ENCODE results near the gene ITPR2. TPM values are rescaled to one million over a fixed set of nuclear protein-coding genes. Genes with fewer than 3 reads are reported as not detected.
A peak's percentile ranks its signal among the peaks of the same experiment; 100 is the strongest.

Gene ITPR2
- polyA plus RNA-seq, 2 of the 4 experiments (the other 2 are of a cell fraction) = 3.1 to 8.1 TPM

DNA sequence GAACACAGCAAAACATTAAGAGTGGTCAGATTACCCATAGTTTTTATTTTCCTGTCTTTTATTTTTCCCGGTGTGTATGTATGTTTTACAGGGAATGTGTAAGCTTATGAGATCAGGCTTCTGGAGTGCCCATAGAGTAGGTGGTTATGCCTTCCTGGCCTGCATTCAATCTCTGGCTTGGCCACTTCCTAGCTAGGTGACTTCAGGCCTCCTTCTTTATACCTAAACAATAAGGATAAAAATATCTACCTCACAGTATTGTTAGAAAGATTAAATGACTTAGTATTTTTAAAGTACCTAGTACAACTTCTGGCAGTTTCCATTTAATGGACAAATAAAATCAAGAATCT, 42.4 kb downstream of the ITPR2 start:
- H3K27ac ChIP-seq = no peak overlapping the region
- FAIRE-seq (no peak), DNase-seq (ENCODE audit: low read depth in 1 of 2, low spot score in 1 of 2) (no peak), ATAC-seq (no peak)
- ChIA-PET POLR2A (no interaction called here), CTCF (interaction anchor here (1.3 kb wide), 1 partner anchor 9 kb away, joined by 4 read pairs; no protein-coding TSS in a partner anchor)
- peaks cover 46% of the 10 kb centered on the region for H3K4me1 ChIP-seq
- TF ChIP-seq RFX5 (IDR thresholded peaks at IDR 0.05) = no peak
- TF ChIP-seq ZNF302 (CRISPR knock-in tag; IDR thresholded peaks at IDR 0.05) = no peak
- TF ChIP-seq, protein P1, sequence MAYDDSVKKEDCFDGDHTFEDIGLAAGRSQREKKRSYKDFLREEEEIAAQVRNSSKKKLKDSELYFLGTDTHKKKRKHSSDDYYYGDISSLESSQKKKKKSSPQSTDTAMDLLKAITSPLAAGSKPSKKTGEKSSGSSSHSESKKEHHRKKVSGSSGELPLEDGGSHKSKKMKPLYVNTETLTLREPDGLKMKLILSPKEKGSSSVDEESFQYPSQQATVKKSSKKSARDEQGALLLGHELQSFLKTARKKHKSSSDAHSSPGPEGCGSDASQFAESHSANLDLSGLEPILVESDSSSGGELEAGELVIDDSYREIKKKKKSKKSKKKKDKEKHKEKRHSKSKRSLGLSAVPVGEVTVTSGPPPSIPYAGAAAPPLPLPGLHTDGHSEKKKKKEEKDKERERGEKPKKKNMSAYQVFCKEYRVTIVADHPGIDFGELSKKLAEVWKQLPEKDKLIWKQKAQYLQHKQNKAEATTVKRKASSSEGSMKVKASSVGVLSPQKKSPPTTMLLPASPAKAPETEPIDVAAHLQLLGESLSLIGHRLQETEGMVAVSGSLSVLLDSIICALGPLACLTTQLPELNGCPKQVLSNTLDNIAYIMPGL (CRISPR knock-in tag; IDR thresholded peaks at IDR 0.05; ENCODE audit: borderline replicate concordance) = no peak
- TF ChIP-seq CBX2 (IDR thresholded peaks at IDR 0.05; ENCODE audit: borderline replicate concordance, low read depth) = no peak
- H3K4me3 ChIP-seq = no peak overlapping the region
- H3K9me3 ChIP-seq = no peaks in the 10 kb centered on the region
- WGBS (ENCODE audit: missing lambda C conversion rate) = 97% methylated on average over 1 of the region's 1 CpG
- peak overlapping the region; percentile 58 for H3K4me2 ChIP-seq

DNA sequence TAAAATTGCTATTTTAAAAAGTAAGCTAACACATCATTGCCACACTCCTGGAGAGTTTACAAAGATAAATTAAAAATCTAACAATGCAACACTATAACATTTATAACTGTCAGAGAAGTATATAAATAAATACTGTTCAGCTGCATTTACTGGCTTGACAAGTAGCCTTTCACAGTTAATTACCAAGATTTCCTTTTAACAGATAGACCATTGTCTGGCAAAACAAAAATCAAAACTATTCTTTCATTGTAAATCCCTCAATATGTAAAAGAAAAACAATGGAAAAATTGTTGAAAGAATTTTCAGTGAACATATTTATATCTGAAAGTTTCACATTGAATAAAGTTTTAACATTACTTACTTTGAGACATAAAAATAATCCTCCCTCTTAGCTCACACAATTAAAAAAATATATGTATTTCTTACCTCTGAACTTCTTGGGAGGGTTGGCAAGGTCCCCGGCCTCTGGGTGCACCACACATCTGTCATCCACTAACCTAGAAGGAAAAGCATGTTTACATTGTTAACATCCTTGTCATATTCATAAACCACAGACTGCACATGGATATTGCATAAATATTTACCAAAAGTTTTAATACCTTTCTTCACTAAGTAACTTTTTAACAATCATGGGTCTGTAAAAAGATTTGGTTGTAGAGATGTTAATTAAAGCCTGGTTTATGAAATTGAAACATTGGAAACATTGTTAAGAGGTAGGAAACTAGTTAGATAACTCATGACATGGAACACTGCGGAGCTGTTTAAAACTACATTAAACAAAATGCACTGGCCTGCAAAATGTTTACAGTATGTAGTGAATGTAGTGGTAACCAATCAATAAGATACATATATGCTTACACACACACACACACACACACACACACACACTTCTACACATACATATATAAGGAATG, 43.0 kb downstream of the ITPR2 start:
- peak overlapping the region; percentile 58 for H3K4me2 ChIP-seq
- CTCF ChIA-PET = interaction anchor here (0.6 to 1.3 kb wide), 3 partner anchors 10 to 112 kb away, joined by 3 to 4 read pairs (median 4); no protein-coding TSS in a partner anchor
- FAIRE-seq (no peak), DNase-seq (ENCODE audit: low read depth in 1 of 2, low spot score in 1 of 2) (peak in 1 of 2 experiments; percentile 16), ATAC-seq (0 out of 6 replicates have a peak, but pooled peaks of 1 of the 2 experiments have one; percentile 45)
- POLR2A ChIA-PET = no interaction called here
- no peaks in the 10 kb centered on the region for H3K9me3 ChIP-seq
- no peak for TF ChIP-seq CBX2 (IDR thresholded peaks at IDR 0.05; ENCODE audit: borderline replicate concordance, low read depth)
- no peak for TF ChIP-seq HOXB13 (CRISPR knock-in tag; IDR thresholded peaks at IDR 0.05; ENCODE audit: low read depth)
- TF ChIP-seq JUN (IDR thresholded peaks at IDR 0.05) = no peak
- peak; percentile 47 for TF ChIP-seq GATA3 (IDR thresholded peaks at IDR 0.05; ENCODE audit: borderline replicate concordance)
- no peak for TF ChIP-seq FOSL2 (IDR thresholded peaks at IDR 0.05)
- TF ChIP-seq FOSL2 (CRISPR knock-in tag; IDR thresholded peaks at IDR 0.05) = no peak
- TF ChIP-seq FOSB (CRISPR knock-in tag; IDR thresholded peaks at IDR 0.05) = no peak
- no peak for TF ChIP-seq HOXA7 (CRISPR knock-in tag; IDR thresholded peaks at IDR 0.05)
- TF ChIP-seq BHLHE40 (IDR thresholded peaks at IDR 0.05; ENCODE audit: low read depth, low read length) = no peak
- peak in 1 of 2 experiments; percentile 29; a peak in 1 of 4 replicates for TF ChIP-seq CEBPB (IDR thresholded peaks at IDR 0.05)
- WGBS (ENCODE audit: missing lambda C conversion rate) = 51% methylated on average over 2 of the region's 2 CpGs
- H3K4me1 ChIP-seq = peaks cover 46% of the 10 kb centered on the region
- no peak overlapping the region for H3K27ac ChIP-seq
- no peak overlapping the region for H3K4me3 ChIP-seq

DNA sequence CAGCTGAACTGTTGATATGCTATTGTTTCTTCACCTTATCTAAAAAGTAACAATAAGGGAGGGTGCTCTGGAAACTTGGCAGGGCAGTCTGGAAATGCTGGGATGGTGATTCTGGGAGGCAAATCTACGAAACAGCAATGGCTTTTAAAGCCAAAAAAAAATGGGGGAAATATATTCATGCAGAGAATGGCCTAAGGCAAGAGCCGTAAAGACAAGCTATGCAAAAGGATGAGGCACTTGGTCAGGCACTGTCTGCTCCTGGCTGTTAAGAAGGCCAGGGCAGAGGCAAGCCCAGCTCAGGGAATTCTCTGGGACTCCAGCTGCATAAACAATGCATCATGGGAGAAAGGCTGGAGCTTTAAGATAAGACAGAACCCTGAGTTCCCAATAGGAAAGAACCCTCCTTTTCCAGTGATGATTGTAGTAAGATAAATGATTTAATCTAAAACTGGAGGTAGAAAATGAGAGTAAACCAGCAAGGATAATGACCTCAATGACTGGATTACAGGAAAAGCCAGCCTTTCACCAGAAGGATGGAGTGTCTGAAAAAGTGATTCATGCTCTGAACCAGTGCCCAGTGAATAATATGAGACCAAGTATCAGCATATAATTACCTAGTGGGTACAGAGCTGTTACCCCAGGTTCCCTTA, 46.0 kb downstream of the ITPR2 start:
- DNase-seq (ENCODE audit: low read depth in 1 of 2, low spot score in 1 of 2) = no peak
- H3K4me3 ChIP-seq = no peak overlapping the region
- peak overlapping the region; percentile 18; the same call in 1 of the 3 replicates for H3K4me2 ChIP-seq
- no peaks in the 10 kb centered on the region for H3K9me3 ChIP-seq
- peak; percentile 49 for FAIRE-seq
- CTCF ChIA-PET = interaction anchor here (1.1 to 1.6 kb wide), 2 partner anchors 18 to 45 kb away, joined by 4 read pairs; no protein-coding TSS in a partner anchor
- H3K27ac ChIP-seq = peak overlapping the region in 1 of 2 experiments; percentile 50; a peak in 2 of 6 replicates
- TF ChIP-seq CHD4 (IDR thresholded peaks at IDR 0.05; ENCODE audit: borderline replicate concordance) = no peak
- no peak for TF ChIP-seq TP53 (CRISPR knock-in tag; IDR thresholded peaks at IDR 0.05)
- TF ChIP-seq CHD2 (IDR thresholded peaks at IDR 0.05; ENCODE audit: low read length, partially characterized antibody) = no peak
- TF ChIP-seq CBX2 (IDR thresholded peaks at IDR 0.05; ENCODE audit: borderline replicate concordance, low read depth) = no peak
- no peak for TF ChIP-seq RCOR1 (IDR thresholded peaks at IDR 0.05; ENCODE audit: low read depth, low read length)
- TF ChIP-seq JUN (IDR thresholded peaks at IDR 0.05) = no peak
- no peak for TF ChIP-seq SREBF2 (IDR thresholded peaks at IDR 0.05)
- TF ChIP-seq, protein P2, sequence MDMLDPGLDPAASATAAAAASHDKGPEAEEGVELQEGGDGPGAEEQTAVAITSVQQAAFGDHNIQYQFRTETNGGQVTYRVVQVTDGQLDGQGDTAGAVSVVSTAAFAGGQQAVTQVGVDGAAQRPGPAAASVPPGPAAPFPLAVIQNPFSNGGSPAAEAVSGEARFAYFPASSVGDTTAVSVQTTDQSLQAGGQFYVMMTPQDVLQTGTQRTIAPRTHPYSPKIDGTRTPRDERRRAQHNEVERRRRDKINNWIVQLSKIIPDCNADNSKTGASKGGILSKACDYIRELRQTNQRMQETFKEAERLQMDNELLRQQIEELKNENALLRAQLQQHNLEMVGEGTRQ (IDR thresholded peaks at IDR 0.05) = no peak
- no peak for TF ChIP-seq PHF8 (IDR thresholded peaks at IDR 0.05; ENCODE audit: borderline replicate concordance, low read depth)
- TF ChIP-seq, protein P3, sequence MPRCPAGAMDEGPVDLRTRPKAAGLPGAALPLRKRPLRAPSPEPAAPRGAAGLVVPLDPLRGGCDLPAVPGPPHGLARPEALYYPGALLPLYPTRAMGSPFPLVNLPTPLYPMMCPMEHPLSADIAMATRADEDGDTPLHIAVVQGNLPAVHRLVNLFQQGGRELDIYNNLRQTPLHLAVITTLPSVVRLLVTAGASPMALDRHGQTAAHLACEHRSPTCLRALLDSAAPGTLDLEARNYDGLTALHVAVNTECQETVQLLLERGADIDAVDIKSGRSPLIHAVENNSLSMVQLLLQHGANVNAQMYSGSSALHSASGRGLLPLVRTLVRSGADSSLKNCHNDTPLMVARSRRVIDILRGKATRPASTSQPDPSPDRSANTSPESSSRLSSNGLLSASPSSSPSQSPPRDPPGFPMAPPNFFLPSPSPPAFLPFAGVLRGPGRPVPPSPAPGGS (IDR thresholded peaks at IDR 0.05) = no peak
- TF ChIP-seq HOXA7 (CRISPR knock-in tag; IDR thresholded peaks at IDR 0.05) = no peak
- TF ChIP-seq, protein P4, sequence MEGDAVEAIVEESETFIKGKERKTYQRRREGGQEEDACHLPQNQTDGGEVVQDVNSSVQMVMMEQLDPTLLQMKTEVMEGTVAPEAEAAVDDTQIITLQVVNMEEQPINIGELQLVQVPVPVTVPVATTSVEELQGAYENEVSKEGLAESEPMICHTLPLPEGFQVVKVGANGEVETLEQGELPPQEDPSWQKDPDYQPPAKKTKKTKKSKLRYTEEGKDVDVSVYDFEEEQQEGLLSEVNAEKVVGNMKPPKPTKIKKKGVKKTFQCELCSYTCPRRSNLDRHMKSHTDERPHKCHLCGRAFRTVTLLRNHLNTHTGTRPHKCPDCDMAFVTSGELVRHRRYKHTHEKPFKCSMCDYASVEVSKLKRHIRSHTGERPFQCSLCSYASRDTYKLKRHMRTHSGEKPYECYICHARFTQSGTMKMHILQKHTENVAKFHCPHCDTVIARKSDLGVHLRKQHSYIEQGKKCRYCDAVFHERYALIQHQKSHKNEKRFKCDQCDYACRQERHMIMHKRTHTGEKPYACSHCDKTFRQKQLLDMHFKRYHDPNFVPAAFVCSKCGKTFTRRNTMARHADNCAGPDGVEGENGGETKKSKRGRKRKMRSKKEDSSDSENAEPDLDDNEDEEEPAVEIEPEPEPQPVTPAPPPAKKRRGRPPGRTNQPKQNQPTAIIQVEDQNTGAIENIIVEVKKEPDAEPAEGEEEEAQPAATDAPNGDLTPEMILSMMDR (IDR thresholded peaks at IDR 0.05) = no peak
- no peak for TF ChIP-seq SMC3 (IDR thresholded peaks at IDR 0.05)
- TF ChIP-seq TFCP2L1 (CRISPR knock-in tag; IDR thresholded peaks at IDR 0.05) = no peak
- TF ChIP-seq FOXS1 (CRISPR knock-in tag; IDR thresholded peaks at IDR 0.05) = no peak
- no peak for TF ChIP-seq BHLHE40 (IDR thresholded peaks at IDR 0.05; ENCODE audit: low read depth, low read length)
- peaks cover 46% of the 10 kb centered on the region for H3K4me1 ChIP-seq
- peak; percentile 68 to 74; a peak in 5 of 6 replicates for ATAC-seq
- WGBS (ENCODE audit: missing lambda C conversion rate) = 87% methylated on average over 2 of the region's 2 CpGs
- POLR2A ChIA-PET = no interaction called here

Measured in A549 (cell line).